Panc1 (cell line): ENCODE measurements around the gene CPS1. TPM values are rescaled to one million over a fixed set of nuclear protein-coding genes. Genes with fewer than 3 reads are reported as not detected.

ENCODE experiments used
- ATAC-seq: fragments of 200-7000 bp; cut with Tn5 transposase; 2 replicates; pipeline ENCODE4 v1.9.1; 2020; ENCODE audit warnings: mild to moderate bottlenecking, moderate library complexity
- BruUV-seq: library from RNA; stranded (reverse); fragments of 400-500 nt; replicated peaks from 2 replicates; lab custom pipeline; 2021; lab: Mats Ljungman, UMichigan
- CTCF ChIA-PET: fragments of 300-600 bp; sonication (Branson Sonifier 250); formaldehyde crosslinking; loops from one replicate; lab custom pipeline; 2022; ENCODE audit warnings: antibody characterized with exemption; lab: Charles Lee
- POLR2A ChIA-PET: fragments of 300-600 bp; sonication (Branson Sonifier 250); formaldehyde crosslinking; loops from one replicate; lab custom pipeline; 2022; ENCODE audit warnings: antibody characterized with exemption; lab: Charles Lee
- DNase-seq: peaks from one replicate; pipeline ENCODE4 v3.0.0-alpha.2; 2010; ENCODE audit warnings: low read depth, low spot score
- H3K27ac ChIP-seq: 2 replicates; pipeline ENCODE4 v1.5.1; 2011; ENCODE audit warnings: mild to moderate bottlenecking, low read length, inconsistent platforms
- H3K27me3 ChIP-seq: fragments of 200-500 bp; sonication (Bioruptor generic); 2 replicates; pipeline ENCODE4 v1.6.0; 2014; ENCODE audit warnings: low read length, inconsistent platforms; ENCODE audit not compliant: control insufficient read depth, insufficient read depth
- H3K36me3 ChIP-seq: fragments of 200-500 bp; sonication (Bioruptor generic); 2 replicates; pipeline ENCODE4 v1.5.1; 2014; ENCODE audit warnings: inconsistent platforms, mild to moderate bottlenecking, low read length, moderate library complexity; ENCODE audit not compliant: control insufficient read depth, insufficient read depth
- H3K4me1 ChIP-seq: 2 replicates; pipeline ENCODE4 v1.5.1; 2011; ENCODE audit warnings: inconsistent platforms, mild to moderate bottlenecking, low read length, moderate library complexity; ENCODE audit not compliant: control insufficient read depth, insufficient read depth
- H3K4me3 ChIP-seq, 2 experiments: 2 replicates each; pipeline ENCODE4 v1.5.1; 2011 to 2012; ENCODE audit warnings: low read depth in 2 of 2, low read length in 2 of 2, mild to moderate bottlenecking in 2 of 2, inconsistent platforms in 1 of 2, moderate library complexity in 1 of 2
- H3K9me3 ChIP-seq: fragments of 200-500 bp; sonication (Bioruptor generic); 2 replicates; pipeline ENCODE4 v1.5.1; 2014; ENCODE audit warnings: low read depth, mild to moderate bottlenecking, inconsistent platforms, low read length, moderate library complexity; ENCODE audit not compliant: control insufficient read depth, insufficient read depth
- POLR2AphosphoS5 ChIP-seq: IDR thresholded peaks from 2 replicates; pipeline ENCODE4 v1.6.1; 2012; ENCODE audit warnings: mild to moderate bottlenecking, low read depth, low read length, moderate library complexity
- SIN3A ChIP-seq: IDR thresholded peaks from 2 replicates; pipeline ENCODE4 v1.6.1; 2012; ENCODE audit warnings: low read depth, mild to moderate bottlenecking, low read length, moderate library complexity, borderline replicate concordance; ENCODE audit not compliant: insufficient read depth
- TCF7L2 ChIP-seq: IDR thresholded peaks from 2 replicates; pipeline ENCODE4 v1.6.1; 2011; ENCODE audit warnings: mild to moderate bottlenecking, low read depth, low read length, inconsistent platforms
- in situ Hi-C: cut with HindIII; loops from 2 replicates; pipeline ENCODE4 v1.10.0; 2016; ENCODE audit warnings: low sequenced_read_pairs, low pct_unique_long_range_greater_than_20kb
- intact Hi-C: fragments of 100-400 bp; cut with micrococcal nuclease; formaldehyde crosslinking; loops from one replicate; pipeline ENCODE4 v1.10.0; 2022; ENCODE audit not compliant: unreplicated experiment
- total RNA-seq: library from RNA; stranded (reverse); gene quantifications from one replicate; pipeline ENCODE4 v1.2.1, GENCODE V29; 2021; ENCODE audit not compliant: unreplicated experiment
- TF ChIP-seq, protein P1 (sequence below), 2 experiments: IDR thresholded peaks; 2 replicates each; pipeline ENCODE4 v1.6.1; 2011 to 2012; ENCODE audit warnings: low read depth in 2 of 2, control low read depth in 1 of 2, low read length in 1 of 2, mild to moderate bottlenecking in 1 of 2, moderate library complexity in 1 of 2; ENCODE audit not compliant: insufficient read depth in 1 of 2

Gene CPS1
- total RNA-seq, 1 experiment from 2014 or later: 5.1 TPM

DNA sequence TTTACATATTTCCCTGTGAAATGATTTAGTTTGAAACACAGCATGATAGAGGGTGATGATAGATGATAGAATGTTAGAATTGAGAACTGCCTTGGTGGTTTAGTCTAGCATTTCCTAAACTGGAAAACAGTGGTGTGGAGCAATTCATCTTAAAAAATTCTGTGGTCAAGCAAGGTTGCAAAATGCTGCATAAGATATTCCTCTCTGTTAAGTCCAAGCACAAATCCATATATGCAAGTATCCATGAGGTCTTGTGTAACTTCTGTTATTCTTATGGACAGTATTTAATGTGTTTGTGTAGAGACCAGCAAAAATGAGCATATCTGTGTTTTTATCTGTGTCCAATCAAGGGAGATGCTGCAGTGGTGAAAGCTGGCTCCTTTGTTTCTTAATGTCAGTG is 30.0 kb downstream of the CPS1 start:
- ChIA-PET CTCF (no interaction called here), POLR2A (no interaction called here)
- no peak overlapping the region for H3K27ac ChIP-seq
- TF ChIP-seq, protein P1, sequence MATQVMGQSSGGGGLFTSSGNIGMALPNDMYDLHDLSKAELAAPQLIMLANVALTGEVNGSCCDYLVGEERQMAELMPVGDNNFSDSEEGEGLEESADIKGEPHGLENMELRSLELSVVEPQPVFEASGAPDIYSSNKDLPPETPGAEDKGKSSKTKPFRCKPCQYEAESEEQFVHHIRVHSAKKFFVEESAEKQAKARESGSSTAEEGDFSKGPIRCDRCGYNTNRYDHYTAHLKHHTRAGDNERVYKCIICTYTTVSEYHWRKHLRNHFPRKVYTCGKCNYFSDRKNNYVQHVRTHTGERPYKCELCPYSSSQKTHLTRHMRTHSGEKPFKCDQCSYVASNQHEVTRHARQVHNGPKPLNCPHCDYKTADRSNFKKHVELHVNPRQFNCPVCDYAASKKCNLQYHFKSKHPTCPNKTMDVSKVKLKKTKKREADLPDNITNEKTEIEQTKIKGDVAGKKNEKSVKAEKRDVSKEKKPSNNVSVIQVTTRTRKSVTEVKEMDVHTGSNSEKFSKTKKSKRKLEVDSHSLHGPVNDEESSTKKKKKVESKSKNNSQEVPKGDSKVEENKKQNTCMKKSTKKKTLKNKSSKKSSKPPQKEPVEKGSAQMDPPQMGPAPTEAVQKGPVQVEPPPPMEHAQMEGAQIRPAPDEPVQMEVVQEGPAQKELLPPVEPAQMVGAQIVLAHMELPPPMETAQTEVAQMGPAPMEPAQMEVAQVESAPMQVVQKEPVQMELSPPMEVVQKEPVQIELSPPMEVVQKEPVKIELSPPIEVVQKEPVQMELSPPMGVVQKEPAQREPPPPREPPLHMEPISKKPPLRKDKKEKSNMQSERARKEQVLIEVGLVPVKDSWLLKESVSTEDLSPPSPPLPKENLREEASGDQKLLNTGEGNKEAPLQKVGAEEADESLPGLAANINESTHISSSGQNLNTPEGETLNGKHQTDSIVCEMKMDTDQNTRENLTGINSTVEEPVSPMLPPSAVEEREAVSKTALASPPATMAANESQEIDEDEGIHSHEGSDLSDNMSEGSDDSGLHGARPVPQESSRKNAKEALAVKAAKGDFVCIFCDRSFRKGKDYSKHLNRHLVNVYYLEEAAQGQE (IDR thresholded peaks at IDR 0.05; ENCODE audit: insufficient read depth in 1 of 2, low read depth in 2 of 2, low read length in 1 of 2): no peak
- TF ChIP-seq SIN3A: no peak
- in situ Hi-C loops (no loop called here), intact Hi-C loops (no loop called here)
- H3K27me3 ChIP-seq: no peaks in the 10 kb centered on the region
- H3K4me1 ChIP-seq: no peaks in the 10 kb centered on the region
- no peak for DNase-seq
- no peak overlapping the region for H3K4me3 ChIP-seq
- BruUV-seq: no TSS peak
- no peaks in the 10 kb centered on the region for H3K36me3 ChIP-seq
- H3K9me3 ChIP-seq: no peaks in the 10 kb centered on the region
- ATAC-seq: no peak

DNA sequence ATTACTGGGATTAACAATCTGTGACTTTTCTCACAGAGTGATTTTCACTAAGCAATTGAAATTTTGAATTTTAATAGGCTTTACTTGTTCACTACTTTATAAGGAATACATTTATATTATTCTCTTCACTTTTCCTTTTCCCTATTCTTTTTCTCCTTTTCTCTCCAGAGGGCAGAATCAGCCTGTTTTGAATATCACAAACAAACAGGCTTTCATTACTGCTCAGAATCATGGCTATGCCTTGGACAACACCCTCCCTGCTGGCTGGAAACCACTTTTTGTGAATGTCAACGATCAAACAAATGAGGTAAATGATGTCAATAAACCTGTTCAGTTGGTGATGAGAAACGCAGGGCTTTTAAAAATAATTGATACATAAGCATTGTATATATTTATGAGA is 35.3 kb downstream of the CPS1 start:
- in situ Hi-C loops: no loop called here
- Histone ChIP-seq H3K9me3 (no peaks in the 10 kb centered on the region), H3K27ac (no peak overlapping the region), H3K4me1 (no peaks in the 10 kb centered on the region), H3K4me3 (no peak overlapping the region), H3K27me3 (no peaks in the 10 kb centered on the region), H3K36me3 (no peaks in the 10 kb centered on the region)
- ATAC-seq (no peak), DNase-seq (no peak)
- no peak for TF ChIP-seq SIN3A
- no peak for TF ChIP-seq TCF7L2
- CTCF ChIA-PET: no interaction called here
- POLR2A ChIA-PET: no interaction called here
- BruUV-seq: no TSS peak
- intact Hi-C loops: no loop called here

DNA sequence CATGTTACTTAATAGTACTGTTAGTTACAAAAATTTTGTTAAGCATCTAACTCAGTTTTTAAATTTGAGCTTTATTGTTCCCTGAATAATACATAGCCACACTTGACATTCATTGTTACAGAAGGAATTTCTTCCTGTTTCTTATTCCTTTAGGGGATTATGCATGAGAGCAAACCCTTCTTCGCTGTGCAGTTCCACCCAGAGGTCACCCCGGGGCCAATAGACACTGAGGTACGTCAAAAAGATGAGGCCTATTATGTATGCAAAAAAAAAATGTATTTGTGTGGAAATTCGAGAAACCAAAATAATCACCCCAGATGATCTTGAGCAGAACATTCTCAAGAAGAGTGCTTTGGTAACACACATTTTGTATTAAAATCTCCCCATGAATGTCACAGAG is 36.3 kb downstream of the CPS1 start:
- CTCF ChIA-PET: no interaction called here
- DNase-seq: no peak
- no peaks in the 10 kb centered on the region for H3K27me3 ChIP-seq
- H3K36me3 ChIP-seq: no peaks in the 10 kb centered on the region
- no peak for ATAC-seq
- TF ChIP-seq, protein P1 (IDR thresholded peaks at IDR 0.05; ENCODE audit: insufficient read depth in 1 of 2, low read depth in 2 of 2, low read length in 1 of 2): no peak
- no peak for TF ChIP-seq TCF7L2
- no peak for TF ChIP-seq POLR2AphosphoS5
- no peak for TF ChIP-seq SIN3A
- intact Hi-C loops: no loop called here
- POLR2A ChIA-PET: no interaction called here
- BruUV-seq: no TSS peak
- in situ Hi-C loops: no loop called here
- no peaks in the 10 kb centered on the region for H3K9me3 ChIP-seq
- no peak overlapping the region for H3K27ac ChIP-seq
- no peak overlapping the region for H3K4me3 ChIP-seq
- H3K4me1 ChIP-seq: no peaks in the 10 kb centered on the region
